HG03039 (cell line): ENCODE measurements around the gene MXRA8.

Source experiments
- ATAC-seq: cut with Tn5 transposase; IDR thresholded peaks from one replicate; pipeline ENCODE4 v1.9.1; 2021; ENCODE audit warnings: mild to moderate bottlenecking, moderate library complexity; ENCODE audit not compliant: unreplicated experiment

MXRA8 gene

DNA sequence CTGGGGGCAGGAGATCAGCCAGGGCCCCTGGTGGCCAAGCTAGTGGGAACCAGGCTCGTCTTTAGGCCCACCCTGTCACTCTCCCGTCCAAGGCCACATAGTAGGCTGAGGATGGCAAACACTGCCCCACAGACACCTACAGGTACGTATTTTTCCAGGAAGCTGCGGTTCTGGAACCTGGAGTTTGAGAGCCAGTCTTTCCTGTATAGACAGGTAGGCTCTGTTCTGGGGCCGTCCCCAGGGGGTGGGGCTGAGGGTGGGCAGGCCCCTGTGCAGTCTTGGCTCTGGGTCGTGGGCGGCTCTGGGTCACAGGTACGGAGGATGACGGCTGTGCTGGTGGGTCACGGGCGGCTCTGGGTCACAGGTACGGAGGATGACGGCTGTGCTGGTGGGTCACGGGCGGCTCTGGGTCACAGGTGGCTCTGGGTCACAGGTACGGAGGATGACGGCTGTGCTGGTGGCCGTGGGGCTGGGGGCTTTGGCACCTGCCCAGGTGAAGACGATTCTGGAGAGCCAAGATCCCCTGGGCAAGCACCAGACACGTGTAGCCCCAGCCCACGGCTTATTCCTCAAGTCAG, 47.8 kb downstream of the MXRA8 start:
- no peak for ATAC-seq

DNA sequence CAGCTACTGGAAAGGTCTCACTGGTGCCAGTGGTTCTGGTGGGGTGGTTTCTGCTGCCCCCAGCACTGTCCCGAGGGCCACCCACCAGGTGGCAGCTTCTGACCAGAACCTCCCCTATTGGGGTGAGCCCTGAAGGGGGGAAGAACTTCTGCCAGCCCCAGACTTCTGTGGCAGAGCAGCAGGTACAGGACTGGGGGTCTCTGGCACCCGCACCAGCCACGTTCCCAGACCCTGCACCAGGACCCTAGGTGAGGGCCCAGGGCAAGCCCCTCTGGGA, 48.3 kb downstream of the MXRA8 start:
- no peak for ATAC-seq

DNA sequence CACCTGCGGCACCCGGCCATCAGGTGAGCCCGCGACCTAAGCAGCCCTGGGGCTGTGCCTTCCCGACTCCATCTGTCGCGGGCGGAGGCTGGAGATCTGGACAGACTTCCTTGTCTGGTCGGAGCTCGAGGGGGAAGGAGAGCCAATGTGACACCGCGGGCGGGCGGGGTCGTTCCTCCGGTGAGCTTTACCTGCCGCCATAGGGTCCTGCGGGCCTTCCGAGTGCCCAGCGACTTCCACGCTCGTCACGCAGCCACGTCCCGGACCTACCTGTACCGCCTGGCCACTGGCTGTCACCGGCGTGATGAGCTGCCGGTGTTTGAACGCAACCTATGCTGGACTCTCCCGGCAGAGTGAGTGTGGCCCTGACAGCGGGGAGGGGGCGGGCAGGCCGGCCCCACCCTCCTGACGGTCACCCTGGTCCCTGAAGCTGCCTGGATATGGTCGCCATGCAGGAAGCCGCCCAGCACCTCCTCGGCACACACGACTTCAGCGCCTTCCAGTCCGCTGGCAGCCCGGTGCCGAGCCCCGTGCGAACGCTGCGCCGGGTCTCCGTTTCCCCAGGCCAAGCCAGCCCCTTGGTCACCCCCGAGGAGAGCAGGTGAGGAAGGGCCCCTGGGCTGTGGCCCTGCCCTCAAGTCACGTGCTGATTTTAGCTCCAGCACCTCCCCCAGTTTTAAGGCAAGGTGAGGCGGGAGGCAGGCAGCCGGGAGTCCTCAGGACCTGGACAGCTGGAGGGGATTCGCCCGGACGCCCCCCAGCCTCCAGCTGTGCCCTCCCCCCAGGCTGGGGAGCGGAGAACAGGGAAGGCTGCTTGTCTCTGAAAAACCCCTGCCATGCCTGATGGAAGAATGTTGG, 48.9 kb downstream of the MXRA8 start:
- no peak for ATAC-seq

- peak; percentile 6 for ATAC-seq
Measured at GRCh38 chr1:1308756-1309250, 49.6 kb downstream of the MXRA8 start.

GRCh38 chr1:1307923-1308755, 50.2 kb downstream of the MXRA8 start, which contains the start of the genes ACAP3 and PUSL1:
TSS of gene ACAP3 (minus strand) at chr1:1307930. CDS start at chr1:1307815, 115 bp downstream.
TSS of gene PUSL1 (plus strand) at chr1:1308597. CDS start at chr1:1308644, 47 bp downstream.
- peak; percentile 48 for ATAC-seq

- ATAC-seq: peak; percentile 14
Measured at GRCh38 chr1:1307261-1307922, 51.0 kb downstream of the MXRA8 start.

- ATAC-seq: no peak
Measured at GRCh38 chr1:1306661-1307260, 51.6 kb downstream of the MXRA8 start.

DNA sequence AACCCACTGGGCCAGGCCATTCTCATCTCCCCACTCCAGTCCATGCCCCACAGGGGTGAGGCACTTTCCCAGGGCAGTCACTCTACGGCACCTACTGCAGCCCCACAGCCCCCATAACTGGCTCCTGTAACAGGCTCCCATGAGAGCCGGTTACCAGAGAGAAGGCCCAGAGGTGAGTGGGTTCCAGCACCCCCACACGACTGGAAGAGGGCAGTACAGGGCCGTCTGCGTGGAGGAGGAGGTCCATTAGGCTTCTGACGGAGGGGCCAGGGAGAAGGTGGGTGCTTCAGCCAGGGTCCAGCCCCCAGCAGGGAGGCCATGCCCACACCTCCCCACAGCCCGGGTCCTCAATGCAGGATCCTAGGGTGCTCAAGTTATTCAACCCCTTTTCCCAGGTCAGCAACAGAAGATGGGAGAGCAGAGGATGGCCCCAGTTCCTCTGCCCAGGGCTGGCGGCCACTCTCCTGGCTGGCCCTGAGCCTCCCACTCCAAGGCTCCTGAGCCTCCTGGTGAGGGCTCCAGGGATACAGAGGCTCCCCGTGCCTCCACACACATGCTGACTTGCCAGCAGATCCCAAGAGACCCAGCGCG, 52.2 kb downstream of the MXRA8 start:
- ATAC-seq: no peak

DNA sequence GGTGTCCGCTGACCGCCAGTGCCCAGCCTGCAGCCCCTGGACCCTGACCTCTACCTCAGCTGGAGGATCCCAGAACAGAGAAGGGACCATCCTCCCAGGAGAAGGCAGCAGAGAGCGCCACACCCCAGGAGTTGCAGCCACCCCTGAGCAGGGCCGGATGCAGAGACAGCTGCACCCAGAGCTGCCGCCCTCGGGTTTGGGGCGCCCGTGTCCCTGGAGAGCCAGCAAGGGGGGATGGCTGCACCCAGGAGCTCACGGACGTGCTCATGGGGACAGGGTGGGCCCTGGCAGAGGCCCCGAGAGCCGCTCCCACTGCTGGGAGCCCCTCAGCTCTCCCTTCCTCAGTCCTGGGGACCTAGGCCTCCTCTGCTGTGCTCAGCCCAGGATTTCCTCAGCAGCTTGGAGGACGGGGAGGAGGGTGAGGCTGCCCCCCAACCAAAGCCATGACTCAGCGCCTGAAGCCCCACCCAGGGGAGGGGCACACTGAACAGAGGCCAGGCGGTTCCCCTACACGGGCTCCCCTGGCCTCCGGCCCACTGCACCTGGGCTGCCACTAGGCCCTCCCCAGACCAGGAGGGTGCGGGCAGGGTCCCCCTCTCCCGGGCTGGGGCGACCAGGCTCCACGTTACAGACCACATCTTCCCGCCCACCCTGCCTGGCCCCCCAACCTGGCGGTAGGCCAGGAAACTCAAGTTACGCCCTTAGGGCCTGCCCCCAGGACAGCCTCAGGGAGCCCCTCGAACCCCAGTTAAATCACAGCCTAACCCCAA, 52.9 kb downstream of the MXRA8 start:
- no peak for ATAC-seq

DNA sequence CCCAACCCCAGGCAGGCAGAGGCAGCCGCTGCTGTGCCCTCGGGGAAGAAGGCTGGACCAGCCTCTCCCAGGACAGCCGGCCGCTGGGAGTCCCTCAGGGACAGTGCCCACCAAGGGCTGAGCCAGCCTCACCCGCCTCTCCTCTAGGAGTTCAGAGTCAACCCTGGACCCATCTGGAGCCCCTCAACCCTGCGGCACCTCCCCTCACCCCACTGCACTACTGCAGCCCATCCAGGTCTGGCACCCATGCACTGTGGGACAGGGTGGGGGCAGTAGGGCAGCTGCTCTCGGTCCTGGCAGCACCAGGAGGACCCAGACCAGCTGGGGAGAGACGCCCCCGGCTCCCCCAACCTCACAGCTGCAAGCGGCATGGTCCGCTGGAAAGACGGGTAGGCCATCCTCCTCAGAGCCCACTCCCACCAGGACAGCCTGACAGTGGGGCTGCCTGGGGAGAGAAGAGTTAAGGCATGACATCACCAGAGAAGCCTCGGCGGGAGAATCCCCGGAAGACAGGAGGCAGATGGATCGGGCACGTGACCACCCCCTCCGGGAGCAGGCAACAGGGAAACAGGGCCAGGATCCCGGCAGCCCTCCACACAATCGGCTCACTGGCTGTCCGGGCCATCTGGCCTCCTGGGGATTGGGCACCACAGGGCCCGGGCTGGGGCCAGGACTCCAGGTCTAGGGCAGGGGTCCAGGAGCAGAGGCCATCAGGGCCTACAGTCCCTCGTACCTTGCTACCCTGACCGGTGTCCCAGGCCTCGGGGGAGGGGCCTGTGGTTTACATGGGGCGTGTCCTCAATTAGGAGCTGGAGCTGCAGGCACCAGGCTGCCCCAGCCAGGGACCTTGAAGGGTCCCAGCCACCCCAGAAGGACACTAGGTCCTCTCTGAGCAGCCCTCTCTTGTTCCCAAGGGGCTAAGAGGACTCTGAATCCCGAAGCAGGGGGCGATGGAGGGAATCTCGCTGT, 53.7 kb downstream of the MXRA8 start:
- no peak for ATAC-seq

DNA sequence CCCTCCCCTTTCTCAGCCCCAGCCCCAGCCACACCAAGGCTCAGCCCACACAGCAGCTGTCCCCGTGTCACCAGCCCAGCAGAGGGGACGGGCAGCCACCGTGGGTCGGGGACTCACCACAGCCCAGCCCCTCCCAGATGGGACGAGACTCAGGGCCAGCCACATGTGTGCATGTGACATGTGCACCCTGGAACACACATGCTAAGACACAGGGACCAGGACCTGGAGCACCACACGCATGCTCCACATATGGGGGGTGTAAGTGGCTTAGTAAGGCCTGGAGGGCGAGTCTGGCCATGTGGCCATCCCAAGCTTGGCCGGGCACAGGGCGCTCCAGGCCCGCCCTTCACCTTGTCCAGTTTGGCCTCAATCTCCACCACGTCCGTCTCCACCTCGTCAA, 54.6 kb downstream of the MXRA8 start:
- ATAC-seq: no peak

GRCh38 chr1:1302951-1303509, 55.3 kb downstream of the MXRA8 start:
- ATAC-seq: no peak
